ENCODE results near the gene ADAMTSL4. TPM values are rescaled to one million over a fixed set of nuclear protein-coding genes. Genes with fewer than 3 reads are reported as not detected.
"Not testable (repeated sequence)": the region's sequence is repeated elsewhere in the genome, so short reads cannot be mapped to it uniquely, and the experiment has no call there.

The ADAMTSL4 gene
- total RNA-seq, 1 donor from 2014 or later: 1.8 TPM

DNA sequence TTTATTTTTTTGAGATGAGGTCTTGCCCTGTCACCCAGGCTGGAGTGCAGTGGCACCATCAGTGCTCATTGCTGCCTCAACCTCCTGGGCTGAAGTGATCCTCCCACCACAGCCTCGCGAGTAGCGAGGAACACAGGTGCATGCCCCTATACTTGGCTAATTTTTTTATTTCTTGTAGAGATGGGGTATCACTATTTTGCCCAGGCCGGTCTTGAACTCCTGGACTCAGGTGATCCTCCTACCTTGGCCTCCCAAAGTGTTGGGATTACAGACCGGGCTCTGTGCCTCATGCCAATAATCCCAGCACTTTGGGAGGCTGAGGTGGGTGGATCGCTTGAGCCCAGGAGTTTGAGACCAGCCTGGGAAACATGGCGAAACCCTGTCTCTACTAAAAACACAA, 32.2 kb downstream of the ADAMTSL4 start:
- peak; percentile 52 for DNase-seq
- H3K27me3 Mint-ChIP-seq; H3K4me3 Mint-ChIP-seq; intact Hi-C loops (cut with micrococcal nuclease); H3K27ac Mint-ChIP-seq; H3K9me3 Mint-ChIP-seq: not testable (repeated sequence)
- Mint-ChIP-seq H3K36me3 (ENCODE audit: low read depth) (peaks cover 40% of the 10 kb centered on the region), H3K4me1 (peaks cover 21% of the 10 kb centered on the region)

DNA sequence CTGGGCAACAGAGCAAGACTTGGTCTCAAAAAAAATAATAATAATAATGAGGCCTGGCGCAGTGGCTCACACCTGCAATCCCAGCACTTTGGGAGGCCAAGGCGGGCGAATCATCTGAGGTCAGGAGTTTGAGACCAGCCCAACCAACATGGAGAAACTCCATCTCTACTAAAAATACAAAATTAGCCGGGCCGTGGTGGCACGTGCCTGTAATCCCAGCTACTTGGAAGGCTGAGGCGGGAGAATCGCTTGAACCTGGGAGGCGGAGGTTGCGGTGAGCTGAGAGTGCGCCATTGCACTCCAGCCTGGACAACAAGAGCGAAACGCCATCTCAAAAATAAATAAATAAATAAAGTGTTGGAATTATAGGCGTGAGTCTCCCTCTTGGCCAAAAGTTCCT, 32.8 kb downstream of the ADAMTSL4 start:
- H3K36me3 Mint-ChIP-seq (ENCODE audit: low read depth): peaks cover 36% of the 10 kb centered on the region
- H3K9me3 Mint-ChIP-seq; H3K27ac Mint-ChIP-seq; H3K4me3 Mint-ChIP-seq; intact Hi-C loops (cut with micrococcal nuclease); H3K27me3 Mint-ChIP-seq; DNase-seq: not testable (repeated sequence)
- peaks cover 21% of the 10 kb centered on the region for H3K4me1 Mint-ChIP-seq

- no peak for DNase-seq
- H3K36me3 Mint-ChIP-seq (ENCODE audit: low read depth): peaks cover 32% of the 10 kb centered on the region
- intact Hi-C loops (cut with micrococcal nuclease): no loop called here
- H3K4me1 Mint-ChIP-seq: peaks cover 21% of the 10 kb centered on the region
- no peak overlapping the region for H3K4me3 Mint-ChIP-seq
- H3K27me3 Mint-ChIP-seq: no peaks in the 10 kb centered on the region
- no peaks in the 10 kb centered on the region for H3K9me3 Mint-ChIP-seq
- H3K27ac Mint-ChIP-seq: no peak overlapping the region
Observed at GRCh38 chr1:150582371-150582770, 33.2 kb downstream of the ADAMTSL4 start.

GRCh38 chr1:150596095-150596892, 47.1 kb downstream of the ADAMTSL4 start:
- peaks cover 29% of the 10 kb centered on the region for H3K36me3 Mint-ChIP-seq (ENCODE audit: low read depth)
- no peak overlapping the region for H3K27ac Mint-ChIP-seq
- H3K9me3 Mint-ChIP-seq: no peaks in the 10 kb centered on the region
- H3K4me3 Mint-ChIP-seq: no peak overlapping the region
- no peak for DNase-seq
- no peaks in the 10 kb centered on the region for H3K27me3 Mint-ChIP-seq
- intact Hi-C loops (cut with micrococcal nuclease): no loop called here
- H3K4me1 Mint-ChIP-seq: peaks cover 2% of the 10 kb centered on the region

- Mint-ChIP-seq H3K4me3 (no peak overlapping the region), H3K4me1 (peaks cover 2% of the 10 kb centered on the region), H3K27ac (no peak overlapping the region)
Observed at GRCh38 chr1:150596976-150597375, 47.8 kb downstream of the ADAMTSL4 start.

DNA sequence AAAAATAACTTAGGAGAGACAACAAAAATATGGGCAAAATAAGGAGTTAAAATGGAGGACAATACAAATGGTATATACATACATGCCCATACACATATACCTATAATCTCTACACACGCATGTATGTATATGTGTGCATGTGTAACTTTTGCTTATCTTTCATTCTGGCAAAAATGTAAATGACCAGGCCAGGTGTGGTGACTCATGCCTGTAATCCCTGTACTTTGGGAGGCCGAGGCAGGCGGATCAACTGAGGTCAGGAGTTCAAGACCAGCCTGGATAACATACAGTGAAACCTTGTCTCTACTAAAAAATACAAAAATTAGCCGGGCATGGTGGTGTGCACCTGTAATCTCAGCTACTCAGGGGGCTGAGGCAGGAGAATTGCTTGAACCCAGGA, 49.1 kb downstream of the ADAMTSL4 start:
- H3K4me1 Mint-ChIP-seq; intact Hi-C loops (cut with micrococcal nuclease); DNase-seq; H3K27me3 Mint-ChIP-seq; H3K4me3 Mint-ChIP-seq; H3K9me3 Mint-ChIP-seq; H3K27ac Mint-ChIP-seq: not testable (repeated sequence)
- peaks cover 29% of the 10 kb centered on the region for H3K36me3 Mint-ChIP-seq (ENCODE audit: low read depth)

More at GRCh38 chr1:150596976-150597375, 47.8 kb downstream of the ADAMTSL4 start:
- Mint-ChIP-seq H3K36me3 (ENCODE audit: low read depth) (peaks cover 31% of the 10 kb centered on the region), H3K9me3 (no peaks in the 10 kb centered on the region), H3K27me3 (no peaks in the 10 kb centered on the region)
- intact Hi-C loops (cut with micrococcal nuclease): no loop called here
- no peak for DNase-seq

DNA sequence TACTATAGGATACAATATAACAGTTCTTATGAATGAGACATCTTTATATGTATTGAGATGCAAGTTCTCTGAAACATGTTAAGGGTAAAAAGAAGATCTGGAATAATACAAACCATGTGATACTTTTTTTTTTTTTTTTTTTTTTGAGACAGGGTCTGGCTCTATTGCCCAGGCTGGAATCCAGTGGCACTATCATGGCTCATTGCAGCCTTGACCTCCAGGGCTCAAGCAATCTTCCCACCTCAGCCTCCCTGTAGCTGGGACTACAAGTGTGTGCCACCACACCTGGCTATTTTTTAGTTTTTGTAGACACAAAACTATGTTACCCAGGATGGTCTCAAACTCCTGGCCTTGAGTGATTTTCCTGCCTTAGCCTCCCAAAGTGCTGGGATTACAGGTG, 52.3 kb downstream of the ADAMTSL4 start:
- peaks cover 16% of the 10 kb centered on the region for H3K4me1 Mint-ChIP-seq
- DNase-seq: no peak
- no peak overlapping the region for H3K27ac Mint-ChIP-seq
- intact Hi-C loops (cut with micrococcal nuclease): no loop called here
- H3K36me3 Mint-ChIP-seq (ENCODE audit: low read depth): peaks cover 30% of the 10 kb centered on the region
- no peaks in the 10 kb centered on the region for H3K27me3 Mint-ChIP-seq
- no peaks in the 10 kb centered on the region for H3K9me3 Mint-ChIP-seq
- no peak overlapping the region for H3K4me3 Mint-ChIP-seq

GRCh38 chr1:150602372-150602771, 53.2 kb downstream of the ADAMTSL4 start:
- H3K27me3 Mint-ChIP-seq; intact Hi-C loops (cut with micrococcal nuclease); H3K27ac Mint-ChIP-seq; DNase-seq; H3K9me3 Mint-ChIP-seq; H3K4me3 Mint-ChIP-seq: not testable (repeated sequence)
- H3K4me1 Mint-ChIP-seq: peaks cover 17% of the 10 kb centered on the region
- H3K36me3 Mint-ChIP-seq (ENCODE audit: low read depth): peaks cover 28% of the 10 kb centered on the region

DNA sequence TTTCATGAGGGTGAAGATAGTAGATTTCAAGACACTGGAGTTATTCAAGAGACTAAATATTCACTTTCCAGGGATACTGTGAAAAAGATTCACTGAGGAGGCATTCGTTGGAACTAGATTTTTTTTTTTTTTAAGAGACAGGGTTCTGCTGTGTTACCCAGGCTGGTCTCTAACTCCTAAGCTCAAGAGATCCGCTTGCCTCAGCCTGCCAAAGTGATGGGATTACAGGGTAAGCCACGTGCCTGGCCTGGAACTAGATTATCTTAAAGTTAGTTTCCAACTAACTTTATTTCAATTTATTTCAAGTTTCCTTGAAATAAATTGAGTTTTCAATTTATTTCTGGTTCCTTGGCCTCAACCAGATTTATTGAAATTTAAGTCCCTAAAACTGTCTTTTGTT, 54.5 kb downstream of the ADAMTSL4 start:
- H3K4me3 Mint-ChIP-seq: no peak overlapping the region
- intact Hi-C loops (cut with micrococcal nuclease): no loop called here
- H3K36me3 Mint-ChIP-seq (ENCODE audit: low read depth): peaks cover 25% of the 10 kb centered on the region
- peaks cover 17% of the 10 kb centered on the region for H3K4me1 Mint-ChIP-seq
- H3K27ac Mint-ChIP-seq: peak overlapping the region; percentile 71
- no peaks in the 10 kb centered on the region for H3K27me3 Mint-ChIP-seq
- no peaks in the 10 kb centered on the region for H3K9me3 Mint-ChIP-seq
- no peak for DNase-seq

GRCh38 chr1:150604226-150604588, 55.0 kb downstream of the ADAMTSL4 start:
- Mint-ChIP-seq H3K36me3 (ENCODE audit: low read depth) (peaks cover 25% of the 10 kb centered on the region), H3K27me3 (no peaks in the 10 kb centered on the region), H3K9me3 (no peaks in the 10 kb centered on the region), H3K4me1 (peaks cover 17% of the 10 kb centered on the region), H3K27ac (peak overlapping the region; percentile 92), H3K4me3 (no peak overlapping the region)
- intact Hi-C loops (cut with micrococcal nuclease): no loop called here
- no peak for DNase-seq

DNA sequence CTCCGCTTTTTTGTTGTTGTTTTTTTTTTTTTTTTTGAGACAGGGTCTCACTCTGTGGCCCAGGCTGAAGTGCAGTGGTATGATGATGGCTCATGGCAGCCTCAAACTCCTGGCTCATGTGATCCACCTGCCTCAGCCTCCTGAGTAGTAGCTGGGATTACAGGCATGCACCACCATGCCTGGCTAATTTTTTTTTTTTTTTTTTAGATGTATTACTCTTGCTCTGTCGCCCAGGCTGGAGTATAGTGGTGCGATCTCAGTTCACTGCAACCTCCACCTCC, 56.2 kb downstream of the ADAMTSL4 start:
- Mint-ChIP-seq H3K4me1 (peaks cover 20% of the 10 kb centered on the region), H3K36me3 (ENCODE audit: low read depth) (peaks cover 22% of the 10 kb centered on the region)
- intact Hi-C loops (cut with micrococcal nuclease); DNase-seq; H3K4me3 Mint-ChIP-seq; H3K9me3 Mint-ChIP-seq; H3K27me3 Mint-ChIP-seq; H3K27ac Mint-ChIP-seq: not testable (repeated sequence)

- Mint-ChIP-seq H3K27ac (peak overlapping the region; percentile 44), H3K27me3 (no peaks in the 10 kb centered on the region)
Observed at GRCh38 chr1:150606463-150607142, 57.4 kb downstream of the ADAMTSL4 start.

DNA sequence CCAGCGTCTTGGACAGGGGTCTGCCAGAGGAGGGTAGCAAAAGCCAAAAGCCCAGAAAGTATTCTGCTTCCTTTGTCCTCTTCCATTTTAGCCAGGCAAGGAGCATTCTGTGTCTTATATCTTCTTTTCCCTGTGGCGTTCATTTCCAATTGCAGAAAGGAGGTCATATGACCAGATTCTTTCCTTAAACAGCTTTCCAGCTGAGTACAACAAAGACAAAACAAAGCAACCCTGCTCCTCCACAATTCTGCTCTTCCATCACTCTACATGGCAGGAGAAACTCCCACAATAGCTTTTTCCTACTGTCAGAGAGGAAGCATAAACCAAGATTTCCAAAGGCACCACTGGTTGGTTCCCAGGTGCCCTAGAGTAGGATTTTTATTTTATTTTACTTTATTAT, 60.5 kb downstream of the ADAMTSL4 start:
- DNase-seq: no peak
- Mint-ChIP-seq H3K27me3 (no peaks in the 10 kb centered on the region), H3K4me3 (no peak overlapping the region), H3K9me3 (no peaks in the 10 kb centered on the region), H3K36me3 (ENCODE audit: low read depth) (peaks cover 32% of the 10 kb centered on the region), H3K4me1 (peaks cover 39% of the 10 kb centered on the region), H3K27ac (peak overlapping the region; percentile 77)
- intact Hi-C loops (cut with micrococcal nuclease): loop anchor here (5.0 kb wide), 1 partner anchor 398 kb away; the partner anchor contains the start of genes MINDY1 and PRUNE1

More at GRCh38 chr1:150606463-150607142, 57.4 kb downstream of the ADAMTSL4 start:
- intact Hi-C loops (cut with micrococcal nuclease): no loop called here
- H3K36me3 Mint-ChIP-seq (ENCODE audit: low read depth): peaks cover 22% of the 10 kb centered on the region
- no peaks in the 10 kb centered on the region for H3K9me3 Mint-ChIP-seq
- H3K4me1 Mint-ChIP-seq: peaks cover 26% of the 10 kb centered on the region
- no peak overlapping the region for H3K4me3 Mint-ChIP-seq
- DNase-seq: no peak
